Ishikawa (cell line): Measurements from ENCODE around the gene MAP3K4.

Experiments used
- CEBPB ChIP-seq: IDR thresholded peaks from 2 replicates; pipeline ENCODE4 v1.6.1; 2012
- CREB1 ChIP-seq: IDR thresholded peaks from 2 replicates; pipeline ENCODE4 v1.6.1; 2012; ENCODE audit warnings: low read depth
- EGR1 ChIP-seq: IDR thresholded peaks from 2 replicates; pipeline ENCODE4 v1.6.1; 2012
- EP300 ChIP-seq: IDR thresholded peaks from 2 replicates; pipeline ENCODE4 v1.6.1; 2012; ENCODE audit warnings: borderline replicate concordance
- FOXM1 ChIP-seq: IDR thresholded peaks from 2 replicates; pipeline ENCODE4 v1.6.1; 2012; ENCODE audit warnings: low read depth, borderline replicate concordance
- NFIC ChIP-seq: IDR thresholded peaks from 2 replicates; pipeline ENCODE4 v1.6.1; 2012
- RAD21 ChIP-seq: IDR thresholded peaks from 2 replicates; pipeline ENCODE4 v1.6.1; 2012; ENCODE audit warnings: low read depth
- TAF1 ChIP-seq: IDR thresholded peaks from 2 replicates; pipeline ENCODE4 v1.6.1; 2012; ENCODE audit warnings: low read depth, mild to moderate bottlenecking
- TCF12 ChIP-seq: IDR thresholded peaks from 2 replicates; pipeline ENCODE4 v1.6.1; 2012; ENCODE audit warnings: low read depth
- TEAD4 ChIP-seq: IDR thresholded peaks from 2 replicates; pipeline ENCODE4 v1.6.1; 2012
- YY1 ChIP-seq: IDR thresholded peaks from 2 replicates; pipeline ENCODE4 v1.6.1; 2012; ENCODE audit warnings: low read depth
- ZBTB7A ChIP-seq: IDR thresholded peaks from 2 replicates; pipeline ENCODE4 v1.6.1; 2012; ENCODE audit warnings: low read depth
- TF ChIP-seq, protein P1 (sequence below): IDR thresholded peaks from 2 replicates; pipeline ENCODE4 v1.6.1; 2012; ENCODE audit warnings: low read depth, mild to moderate bottlenecking
- TF ChIP-seq, protein P2 (sequence below): IDR thresholded peaks from 2 replicates; pipeline ENCODE4 v1.6.1; 2012
- TF ChIP-seq, protein P3 (sequence below): IDR thresholded peaks from 2 replicates; pipeline ENCODE4 v1.6.1; 2012

MAP3K4 gene

GRCh38 chr6:160973311-160974250, 18.0 kb upstream of the MAP3K4 start:
- TF ChIP-seq TCF12, result no peak
- TF ChIP-seq TAF1, result no peak
- TF ChIP-seq, protein P1, sequence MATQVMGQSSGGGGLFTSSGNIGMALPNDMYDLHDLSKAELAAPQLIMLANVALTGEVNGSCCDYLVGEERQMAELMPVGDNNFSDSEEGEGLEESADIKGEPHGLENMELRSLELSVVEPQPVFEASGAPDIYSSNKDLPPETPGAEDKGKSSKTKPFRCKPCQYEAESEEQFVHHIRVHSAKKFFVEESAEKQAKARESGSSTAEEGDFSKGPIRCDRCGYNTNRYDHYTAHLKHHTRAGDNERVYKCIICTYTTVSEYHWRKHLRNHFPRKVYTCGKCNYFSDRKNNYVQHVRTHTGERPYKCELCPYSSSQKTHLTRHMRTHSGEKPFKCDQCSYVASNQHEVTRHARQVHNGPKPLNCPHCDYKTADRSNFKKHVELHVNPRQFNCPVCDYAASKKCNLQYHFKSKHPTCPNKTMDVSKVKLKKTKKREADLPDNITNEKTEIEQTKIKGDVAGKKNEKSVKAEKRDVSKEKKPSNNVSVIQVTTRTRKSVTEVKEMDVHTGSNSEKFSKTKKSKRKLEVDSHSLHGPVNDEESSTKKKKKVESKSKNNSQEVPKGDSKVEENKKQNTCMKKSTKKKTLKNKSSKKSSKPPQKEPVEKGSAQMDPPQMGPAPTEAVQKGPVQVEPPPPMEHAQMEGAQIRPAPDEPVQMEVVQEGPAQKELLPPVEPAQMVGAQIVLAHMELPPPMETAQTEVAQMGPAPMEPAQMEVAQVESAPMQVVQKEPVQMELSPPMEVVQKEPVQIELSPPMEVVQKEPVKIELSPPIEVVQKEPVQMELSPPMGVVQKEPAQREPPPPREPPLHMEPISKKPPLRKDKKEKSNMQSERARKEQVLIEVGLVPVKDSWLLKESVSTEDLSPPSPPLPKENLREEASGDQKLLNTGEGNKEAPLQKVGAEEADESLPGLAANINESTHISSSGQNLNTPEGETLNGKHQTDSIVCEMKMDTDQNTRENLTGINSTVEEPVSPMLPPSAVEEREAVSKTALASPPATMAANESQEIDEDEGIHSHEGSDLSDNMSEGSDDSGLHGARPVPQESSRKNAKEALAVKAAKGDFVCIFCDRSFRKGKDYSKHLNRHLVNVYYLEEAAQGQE, result no peak
- TF ChIP-seq TEAD4, result no peak

DNA sequence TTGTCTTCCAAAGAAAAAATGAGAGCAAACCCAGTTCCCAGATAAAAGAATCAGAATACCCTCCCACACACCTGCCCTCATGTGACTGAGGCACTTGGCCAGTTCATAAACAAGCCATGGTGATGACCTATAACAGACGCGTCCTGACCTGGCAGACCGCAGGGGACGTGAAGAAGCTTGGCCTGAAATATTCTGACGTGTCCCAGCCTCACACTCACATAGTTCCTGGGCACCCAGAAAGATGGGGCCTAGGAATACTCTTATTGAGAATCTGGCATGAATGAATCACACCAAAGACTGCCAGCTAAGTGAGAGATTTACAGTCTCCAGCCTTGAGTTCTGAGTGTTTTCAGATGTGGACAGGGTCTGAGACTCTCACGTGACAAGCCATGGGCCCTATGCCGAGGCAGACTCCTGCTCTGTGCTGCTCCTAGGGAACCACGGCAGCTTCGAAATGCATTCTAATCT, 17.2 kb upstream of the MAP3K4 start:
- no peak for TF ChIP-seq YY1
- no peak for TF ChIP-seq RAD21
- TF ChIP-seq EGR1, result no peak
- no peak for TF ChIP-seq TEAD4
- TF ChIP-seq, protein P2, sequence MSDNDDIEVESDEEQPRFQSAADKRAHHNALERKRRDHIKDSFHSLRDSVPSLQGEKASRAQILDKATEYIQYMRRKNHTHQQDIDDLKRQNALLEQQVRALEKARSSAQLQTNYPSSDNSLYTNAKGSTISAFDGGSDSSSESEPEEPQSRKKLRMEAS, result no peak
- TF ChIP-seq FOXM1, result no peak
- no peak for TF ChIP-seq EP300
- no peak for TF ChIP-seq CEBPB

- TF ChIP-seq EP300, result no peak
- TF ChIP-seq TEAD4, result no peak
- TF ChIP-seq TAF1, result no peak
- TF ChIP-seq TCF12, result no peak
- TF ChIP-seq YY1, result no peak
- no peak for TF ChIP-seq RAD21
- TF ChIP-seq EGR1, result no peak
- TF ChIP-seq NFIC, result no peak
- no peak for TF ChIP-seq CEBPB
- TF ChIP-seq FOXM1, result no peak
- no peak for TF ChIP-seq CREB1
Measured at GRCh38 chr6:160975162-160975561, 16.4 kb upstream of the MAP3K4 start.

DNA sequence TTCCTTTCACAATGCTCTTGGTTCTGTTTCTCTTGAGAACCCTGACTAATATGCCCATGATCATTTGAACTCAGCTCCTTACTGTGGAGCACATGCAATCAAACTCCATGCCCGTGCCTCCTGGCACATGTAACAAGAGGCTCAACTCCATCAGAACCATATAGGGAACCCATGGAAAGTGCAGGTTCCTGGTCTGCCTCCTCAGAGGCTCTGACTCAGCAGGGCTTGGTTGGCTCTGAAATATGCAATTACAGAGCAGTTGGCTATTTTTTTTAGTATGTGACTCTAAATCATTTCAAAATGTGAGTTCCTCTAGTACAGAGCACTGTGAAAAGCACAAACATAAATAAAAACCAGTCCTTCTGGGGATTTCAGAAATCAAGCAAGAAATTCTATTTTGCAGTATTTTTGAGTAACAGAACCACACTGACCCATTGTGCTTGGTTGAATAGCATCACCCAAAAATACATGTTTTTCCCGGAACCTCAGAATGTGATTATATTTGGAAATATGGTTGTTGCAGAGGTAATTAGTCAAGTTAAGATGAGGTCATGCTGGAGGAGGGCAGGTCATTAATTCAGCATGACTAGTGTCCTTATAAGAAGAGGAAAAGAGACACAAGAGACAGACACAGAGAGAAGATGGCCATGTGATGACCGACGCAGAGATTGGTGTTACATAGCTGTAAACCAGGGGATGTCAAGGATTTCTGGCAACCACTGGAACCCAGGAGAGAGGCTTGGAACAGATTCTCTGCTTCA, 13.2 kb upstream of the MAP3K4 start:
- TF ChIP-seq CREB1 (no peak), CEBPB (no peak), EP300 (no peak), TCF12 (no peak)
- TF ChIP-seq, protein P1, result no peak

GRCh38 chr6:160979061-160979708, 12.4 kb upstream of the MAP3K4 start:
- TF ChIP-seq TCF12 (no peak), YY1 (no peak)

GRCh38 chr6:160986851-160987250, 4.7 kb upstream of the MAP3K4 start:
- TF ChIP-seq, protein P3, sequence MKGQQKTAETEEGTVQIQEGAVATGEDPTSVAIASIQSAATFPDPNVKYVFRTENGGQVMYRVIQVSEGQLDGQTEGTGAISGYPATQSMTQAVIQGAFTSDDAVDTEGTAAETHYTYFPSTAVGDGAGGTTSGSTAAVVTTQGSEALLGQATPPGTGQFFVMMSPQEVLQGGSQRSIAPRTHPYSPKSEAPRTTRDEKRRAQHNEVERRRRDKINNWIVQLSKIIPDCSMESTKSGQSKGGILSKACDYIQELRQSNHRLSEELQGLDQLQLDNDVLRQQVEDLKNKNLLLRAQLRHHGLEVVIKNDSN, result no peak
- TF ChIP-seq RAD21, result no peak
- no peak for TF ChIP-seq TCF12
- TF ChIP-seq, protein P2, result no peak
- TF ChIP-seq FOXM1, result no peak
- TF ChIP-seq ZBTB7A, result no peak
- no peak for TF ChIP-seq NFIC
- TF ChIP-seq TAF1, result no peak
- TF ChIP-seq EP300, result no peak
- TF ChIP-seq CEBPB, result no peak
- TF ChIP-seq, protein P1, result no peak
